ENCODE measurements around the gene FBXW4.

Gene FBXW4

DNA sequence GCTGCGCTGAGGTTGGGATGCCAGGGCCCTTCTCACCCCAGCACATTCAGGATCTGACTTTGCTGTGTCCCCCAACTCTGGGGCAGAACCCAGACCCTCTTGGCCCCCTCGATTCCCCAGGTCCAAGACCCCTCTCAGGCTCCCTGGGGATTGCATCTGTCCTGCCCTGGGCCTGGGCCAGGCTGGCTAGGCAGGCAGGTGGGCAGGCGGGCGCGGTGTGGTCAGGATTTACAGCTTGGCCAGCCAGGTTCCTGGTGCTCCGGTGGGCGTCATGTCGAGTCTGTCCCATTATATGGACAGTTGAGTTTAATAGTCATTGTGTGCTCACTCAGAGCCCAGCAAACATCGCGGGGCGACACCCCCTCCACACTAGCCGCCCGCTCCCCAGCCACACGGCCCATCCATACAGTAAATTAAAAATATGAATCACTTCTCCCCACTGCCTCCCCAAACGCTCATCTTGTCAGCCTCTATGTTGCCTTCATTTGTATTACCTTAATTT, 130.4 kb downstream of the FBXW4 start:
- no peak for DNase-seq

- no peak for DNase-seq
These were observed 131.4 kb downstream of the FBXW4 start for GRCh38 chr10:101563497-101564040.

- no peak for DNase-seq
These were observed 132.0 kb downstream of the FBXW4 start for GRCh38 chr10:101563007-101563406.

GRCh38 chr10:101562231-101562630, 132.7 kb downstream of the FBXW4 start:
- no peak for DNase-seq

GRCh38 chr10:101561068-101561915, 133.7 kb downstream of the FBXW4 start:
- no peak for DNase-seq
